A549 (cell line): ENCODE results near the gene OXTR.

Experiments
- CHD2 ChIP-seq: fragments of 150-350 bp; IDR thresholded peaks from 2 replicates; pipeline ENCODE4 v1.6.1; 2014; ENCODE audit warnings: low read length; ENCODE audit not compliant: partially characterized antibody
- CTCF ChIP-seq: fragments of >200 bp; sonication (Bioruptor Twin); formaldehyde crosslinking; IDR thresholded peaks from 3 replicates; pipeline ENCODE4 v1.5.1; 2016
- ELK1 ChIP-seq: fragments of 150-350 bp; IDR thresholded peaks from 2 replicates; pipeline ENCODE4 v1.6.1; 2014; ENCODE audit warnings: low read depth, mild to moderate bottlenecking, low read length
- EP300 ChIP-seq, 2 experiments: fragments of >200 bp; sonication (Bioruptor Twin); formaldehyde crosslinking; IDR thresholded peaks; 2 replicates in 1 of 2; 3 replicates in 1 of 2; pipeline ENCODE4 v1.6.1; 2016 to 2017
- JUNB ChIP-seq: fragments of >200 bp; sonication (Bioruptor Twin); formaldehyde crosslinking; IDR thresholded peaks from 2 replicates; pipeline ENCODE4 v1.6.1; 2016
- KDM1A ChIP-seq: fragments of 200-600 bp; sonication (generic); IDR thresholded peaks from 2 replicates; pipeline ENCODE4 v1.6.1; 2016; ENCODE audit warnings: low read depth, mild to moderate bottlenecking
- MAX ChIP-seq: IDR thresholded peaks from 2 replicates; pipeline ENCODE4 v1.6.1; 2012
- MAZ ChIP-seq: fragments of 150-350 bp; IDR thresholded peaks from 2 replicates; pipeline ENCODE4 v1.6.1; 2014; ENCODE audit warnings: antibody characterized with exemption, low read depth, low read length, borderline replicate concordance
- POLR2A ChIP-seq: IDR thresholded peaks from 2 replicates; pipeline ENCODE4 v1.6.1; 2012; ENCODE audit warnings: mild to moderate bottlenecking, low read length
- RAD21 ChIP-seq, 2 experiments: fragments of >200 bp in 1 of 2; sonication (Bioruptor Twin) in 1 of 2; formaldehyde crosslinking in 1 of 2; IDR thresholded peaks in 1 of 2; conservative IDR thresholded peaks in 1 of 2; 2 replicates in 1 of 2; 3 replicates in 1 of 2; pipeline ENCODE4 v1.6.1; 2012 to 2018; ENCODE audit warnings: inconsistent platforms in 1 of 2
- USF2 ChIP-seq: fragments of 450-650 bp; IDR thresholded peaks from 2 replicates; pipeline ENCODE4 v1.6.1; 2014; ENCODE audit warnings: antibody characterized with exemption

GRCh38 chr3:8756671-8757070, 12.7 kb downstream of the OXTR start:
- TF ChIP-seq CTCF (no peak), JUNB (no peak), MAZ (no peak), ELK1 (no peak), POLR2A (no peak), MAX (no peak), EP300 (IDR thresholded peaks at IDR 0.05) (no peak), KDM1A (no peak), USF2 (no peak), RAD21 (conservative IDR thresholded peaks at IDR 0.05 in 1 of 2, IDR thresholded peaks at IDR 0.05 in 1 of 2) (no peak), CHD2 (no peak)
